Activated B cell treated with CpG ODN at 0.5 μM for 24 hours (primary cell): ENCODE results near the gene TFPI2. TPM values are rescaled to one million over a fixed set of nuclear protein-coding genes. Genes with fewer than 3 reads are reported as not detected.

ENCODE experiments used
- ATAC-seq: fragments of 200-7000 bp; cut with Tn5 transposase; one replicate; pipeline ENCODE4 v1.10.0; 2021; ENCODE audit warnings: low read depth, mild to moderate bottlenecking, moderate library complexity
- CTCF ChIA-PET: fragments of 350-600 bp; sonication (Branson Sonifier 250); formaldehyde crosslinking; loops from one replicate; lab custom pipeline; 2021; ENCODE audit warnings: antibody characterized with exemption; lab: Charles Lee
- POLR2A ChIA-PET: fragments of 350-600 bp; sonication (Branson Sonifier 250); formaldehyde crosslinking; loops from one replicate; lab custom pipeline; 2021; ENCODE audit warnings: antibody characterized with exemption; lab: Charles Lee
- DNase-seq: peaks from one replicate; pipeline ENCODE4 v3.0.0; 2022
- H3K27ac Mint-ChIP-seq: one replicate; pipeline ENCODE4 v1.8.0; 2020; ENCODE audit warnings: mixed read lengths
- H3K27me3 Mint-ChIP-seq: one replicate; pipeline ENCODE4 v1.8.0; 2021; ENCODE audit warnings: mixed read lengths
- H3K36me3 Mint-ChIP-seq: one replicate; pipeline ENCODE4 v1.8.0; 2021; ENCODE audit warnings: low read depth, mixed read lengths
- H3K4me1 Mint-ChIP-seq: one replicate; pipeline ENCODE4 v1.8.0; 2021; ENCODE audit warnings: mixed read lengths
- H3K4me3 Mint-ChIP-seq: one replicate; pipeline ENCODE4 v1.8.0; 2020; ENCODE audit warnings: mild to moderate bottlenecking, mixed read lengths
- H3K9me3 Mint-ChIP-seq: one replicate; pipeline ENCODE4 v1.8.0; 2020; ENCODE audit warnings: mixed read lengths
- intact Hi-C: fragments of 100-400 bp; cut with micrococcal nuclease; formaldehyde crosslinking; loops from one replicate; pipeline ENCODE4 v1.15.1; 2024
- total RNA-seq: library from RNA; stranded (reverse); gene quantifications from 2 replicates; pipeline ENCODE4 v1.2.3, GENCODE V29; 2022
- TF ChIP-seq, protein P1 (sequence below): fragments of 200-600 bp; IDR thresholded peaks from one replicate; pipeline ENCODE4 v1.8.0; 2022; ENCODE audit warnings: antibody characterized with exemption, mild to moderate bottlenecking

The TFPI2 gene
- total RNA-seq, 1 donor from 2014 or later: 1.4 TPM

DNA sequence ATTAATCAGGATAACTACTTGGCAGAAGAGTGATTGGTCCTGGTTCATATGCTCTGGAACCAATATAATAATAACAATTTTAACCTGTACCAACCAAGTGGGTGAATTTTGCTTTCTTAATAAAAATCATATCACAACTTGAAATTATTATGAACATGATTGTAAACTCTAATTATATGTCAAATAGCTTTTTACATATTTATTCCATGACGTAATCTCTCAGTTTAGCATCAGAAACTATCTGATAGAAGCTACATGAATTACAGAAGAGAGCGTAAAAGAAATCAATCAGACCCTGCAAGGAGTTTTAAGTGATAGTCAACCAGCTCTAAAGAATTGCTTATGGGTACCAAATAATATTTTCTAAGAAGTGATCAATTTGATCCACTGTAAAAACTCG lies 41.1 kb upstream of the TFPI2 start:
- POLR2A ChIA-PET: no interaction called here
- intact Hi-C loops: no loop called here
- Mint-ChIP-seq H3K4me1 (no peaks in the 10 kb centered on the region), H3K4me3 (no peak overlapping the region), H3K9me3 (no peaks in the 10 kb centered on the region), H3K27me3 (peaks cover 2% of the 10 kb centered on the region), H3K36me3 (no peaks in the 10 kb centered on the region), H3K27ac (no peak overlapping the region)
- TF ChIP-seq, protein P1, sequence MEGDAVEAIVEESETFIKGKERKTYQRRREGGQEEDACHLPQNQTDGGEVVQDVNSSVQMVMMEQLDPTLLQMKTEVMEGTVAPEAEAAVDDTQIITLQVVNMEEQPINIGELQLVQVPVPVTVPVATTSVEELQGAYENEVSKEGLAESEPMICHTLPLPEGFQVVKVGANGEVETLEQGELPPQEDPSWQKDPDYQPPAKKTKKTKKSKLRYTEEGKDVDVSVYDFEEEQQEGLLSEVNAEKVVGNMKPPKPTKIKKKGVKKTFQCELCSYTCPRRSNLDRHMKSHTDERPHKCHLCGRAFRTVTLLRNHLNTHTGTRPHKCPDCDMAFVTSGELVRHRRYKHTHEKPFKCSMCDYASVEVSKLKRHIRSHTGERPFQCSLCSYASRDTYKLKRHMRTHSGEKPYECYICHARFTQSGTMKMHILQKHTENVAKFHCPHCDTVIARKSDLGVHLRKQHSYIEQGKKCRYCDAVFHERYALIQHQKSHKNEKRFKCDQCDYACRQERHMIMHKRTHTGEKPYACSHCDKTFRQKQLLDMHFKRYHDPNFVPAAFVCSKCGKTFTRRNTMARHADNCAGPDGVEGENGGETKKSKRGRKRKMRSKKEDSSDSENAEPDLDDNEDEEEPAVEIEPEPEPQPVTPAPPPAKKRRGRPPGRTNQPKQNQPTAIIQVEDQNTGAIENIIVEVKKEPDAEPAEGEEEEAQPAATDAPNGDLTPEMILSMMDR: no peak
- DNase-seq: no peak
- no peak for ATAC-seq
- CTCF ChIA-PET: interaction anchor here (0.7 kb wide), 1 partner anchor 35 kb away, joined by 3 read pairs; no protein-coding TSS in a partner anchor

DNA sequence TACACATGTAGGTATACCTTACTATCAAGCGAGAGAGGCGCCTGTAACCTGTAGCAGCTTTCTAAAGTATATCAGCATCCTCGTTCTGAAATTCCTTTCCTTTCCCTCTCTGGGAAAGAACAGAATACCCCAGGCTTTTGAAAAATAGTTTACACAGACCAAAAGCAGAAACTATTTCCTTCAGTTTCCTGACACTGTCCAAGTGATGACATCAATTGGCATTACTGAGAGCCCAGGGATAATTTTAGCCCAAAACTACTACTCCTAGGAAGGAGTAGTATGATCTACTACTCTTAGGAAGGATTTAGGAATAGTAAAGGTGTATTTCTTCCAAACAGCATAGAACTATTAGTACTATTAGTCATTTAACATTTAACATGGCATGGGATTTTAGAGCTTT lies 37.0 kb upstream of the TFPI2 start:
- DNase-seq (no peak), ATAC-seq (no peak)
- no peaks in the 10 kb centered on the region for H3K36me3 Mint-ChIP-seq
- intact Hi-C loops: no loop called here
- H3K9me3 Mint-ChIP-seq: no peaks in the 10 kb centered on the region
- POLR2A ChIA-PET: no interaction called here
- peaks cover 17% of the 10 kb centered on the region for H3K4me1 Mint-ChIP-seq
- no peaks in the 10 kb centered on the region for H3K27me3 Mint-ChIP-seq
- H3K27ac Mint-ChIP-seq: no peak overlapping the region
- CTCF ChIA-PET: interaction anchor here (0.8 kb wide), 1 partner anchor 160 kb away, joined by 3 read pairs; no protein-coding TSS in a partner anchor
- no peak overlapping the region for H3K4me3 Mint-ChIP-seq
- TF ChIP-seq, protein P1: no peak

DNA sequence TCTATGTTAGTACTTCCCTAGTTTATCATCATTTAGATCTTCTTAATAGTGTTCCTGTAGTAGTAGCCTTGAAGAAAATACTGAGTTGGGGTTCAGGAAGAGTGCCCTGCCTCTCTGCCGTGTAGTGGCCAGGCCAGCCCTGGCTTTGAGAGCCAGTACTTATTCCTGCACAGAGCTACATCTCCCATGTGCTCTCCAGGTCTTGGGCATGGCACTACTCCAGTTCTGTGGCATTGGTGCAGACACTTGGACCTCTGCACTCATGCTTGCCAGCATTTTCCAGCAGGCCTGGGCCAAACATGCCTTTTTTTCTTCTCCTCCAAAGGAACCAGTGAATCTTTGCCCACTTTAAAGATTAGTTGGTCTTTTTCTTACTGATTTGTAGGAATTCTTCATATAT lies 36.2 kb upstream of the TFPI2 start:
- intact Hi-C loops: no loop called here
- H3K4me1 Mint-ChIP-seq: peaks cover 21% of the 10 kb centered on the region
- no peak overlapping the region for H3K27ac Mint-ChIP-seq
- POLR2A ChIA-PET: no interaction called here
- H3K36me3 Mint-ChIP-seq: peaks cover 1% of the 10 kb centered on the region
- DNase-seq (no peak), ATAC-seq (no peak)
- H3K9me3 Mint-ChIP-seq: no peaks in the 10 kb centered on the region
- TF ChIP-seq, protein P1: no peak
- H3K4me3 Mint-ChIP-seq: no peak overlapping the region
- no peaks in the 10 kb centered on the region for H3K27me3 Mint-ChIP-seq
- CTCF ChIA-PET: no interaction called here

DNA sequence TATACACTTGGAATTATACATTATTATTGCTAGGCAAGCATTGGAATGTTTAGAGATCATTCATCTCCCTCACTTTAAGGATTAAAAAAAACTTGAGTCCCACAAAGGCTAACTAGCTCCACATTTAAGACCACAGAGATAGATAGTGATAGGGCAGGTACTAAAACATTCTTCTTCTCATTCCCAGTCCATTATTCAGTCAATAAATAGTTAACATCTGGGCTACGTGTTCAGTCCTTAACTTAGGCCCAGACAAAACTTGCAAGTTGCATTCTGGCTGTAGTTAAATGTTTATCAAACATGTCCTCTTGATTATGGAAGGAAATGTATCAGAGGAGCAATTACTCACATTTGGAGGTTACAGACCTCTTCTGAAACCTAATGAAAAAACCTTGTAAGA lies 33.4 kb upstream of the TFPI2 start:
- TF ChIP-seq, protein P1: no peak
- ATAC-seq (no peak), DNase-seq (no peak)
- intact Hi-C loops: loop anchor here (5.0 kb wide), 2 partner anchors 78 to 163 kb away; partner anchors contain the start of gene BET1
- H3K4me1 Mint-ChIP-seq: peaks cover 25% of the 10 kb centered on the region
- H3K27ac Mint-ChIP-seq: no peak overlapping the region
- H3K36me3 Mint-ChIP-seq: peaks cover 1% of the 10 kb centered on the region
- H3K4me3 Mint-ChIP-seq: no peak overlapping the region
- ChIA-PET POLR2A (no interaction called here), CTCF (no interaction called here)
- H3K27me3 Mint-ChIP-seq: peaks cover 2% of the 10 kb centered on the region
- no peaks in the 10 kb centered on the region for H3K9me3 Mint-ChIP-seq

DNA sequence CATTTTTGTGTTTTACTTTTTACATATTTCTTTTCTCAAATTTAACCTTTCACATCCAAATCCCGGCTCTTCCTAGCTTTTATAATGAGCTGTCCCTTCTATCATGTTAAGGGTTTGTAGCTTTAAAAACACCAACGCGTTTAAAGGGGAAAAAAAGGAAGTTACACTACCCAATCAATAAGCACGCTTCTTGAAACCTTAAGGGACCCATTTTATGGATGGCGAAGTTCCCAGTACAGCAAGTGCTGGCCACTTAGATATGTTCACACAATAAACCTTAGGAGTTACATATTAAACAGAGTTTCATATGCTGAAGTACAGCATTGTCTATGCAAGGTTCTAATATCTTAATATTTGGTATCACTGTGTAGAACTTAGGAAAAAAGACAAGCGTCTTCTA lies 32.7 kb upstream of the TFPI2 start:
- ChIA-PET POLR2A (no interaction called here), CTCF (no interaction called here)
- no peak for DNase-seq
- TF ChIP-seq, protein P1: no peak
- Mint-ChIP-seq H3K9me3 (no peaks in the 10 kb centered on the region), H3K27ac (no peak overlapping the region), H3K36me3 (peaks cover 1% of the 10 kb centered on the region), H3K4me3 (peak overlapping the region; percentile 60), H3K27me3 (peaks cover 2% of the 10 kb centered on the region), H3K4me1 (peaks cover 25% of the 10 kb centered on the region)
- intact Hi-C loops: loop anchor here (5.0 kb wide), 2 partner anchors 79 to 164 kb away; partner anchors contain the start of gene BET1
- peak; percentile 37 for ATAC-seq
